ENCODE measurements around the gene IRF2BP2.

- TF ChIP-seq POLR2A (IDR thresholded peaks at IDR 0.05) (peak; percentile 10), CTCF (IDR thresholded peaks at IDR 0.05) (no peak), POLR2AphosphoS5 (IDR thresholded peaks at IDR 0.05) (no peak)
Observed at GRCh38 chr1:234604495-234605398, 5.2 kb downstream of the IRF2BP2 start.
